ENCODE results near the gene RCOR3. TPM values are rescaled to one million over a fixed set of nuclear protein-coding genes. Genes with fewer than 3 reads are reported as not detected.
A peak's percentile ranks its signal among the peaks of the same experiment; 100 is the strongest.

The RCOR3 gene
- total and polyA plus RNA-seq, 2 donors = 21.9 to 52.4 TPM

DNA sequence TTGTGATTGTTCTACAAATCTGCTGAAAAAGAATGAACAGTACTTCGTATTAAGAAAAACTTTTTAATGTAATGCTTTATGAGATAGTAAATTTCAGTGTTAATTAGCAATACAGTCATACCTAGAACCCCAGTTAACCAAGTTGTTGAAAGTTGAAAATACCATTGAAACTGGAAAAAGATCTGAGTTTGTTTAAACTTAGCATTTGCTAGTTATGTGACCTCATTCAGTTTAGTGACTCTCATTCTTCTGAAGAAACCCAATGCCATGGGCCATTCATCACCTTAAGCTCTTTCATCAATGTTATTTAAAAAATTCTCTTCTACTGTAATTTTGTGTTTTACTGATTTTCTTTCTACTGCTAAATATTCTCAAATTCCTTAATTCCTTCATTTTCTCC is 20.2 kb downstream of the RCOR3 start:
- H3K36me3 ChIP-seq (ENCODE audit: control insufficient read depth in 2 of 2, insufficient read depth in 2 of 2, low read length in 1 of 2) = peaks cover 22 to 49% of the 10 kb centered on the region in 2 donors
- no peak overlapping the region for H3K4me3 ChIP-seq (ENCODE audit: low read length in 2 of 2)
- no peak overlapping the region for H3K27ac ChIP-seq (ENCODE audit: low read depth in 1 of 2, low read length in 1 of 2)
- 47% methylated on average over 1 of the region's 1 CpG for WGBS
- H3K27me3 ChIP-seq (ENCODE audit: control insufficient read depth in 2 of 2, insufficient read depth in 1 of 2, low read length in 1 of 2) = no peaks in the 10 kb centered on the region
- no peaks in the 10 kb centered on the region for H3K4me1 ChIP-seq (ENCODE audit: control insufficient read depth in 2 of 2, insufficient read depth in 2 of 2, low read length in 2 of 2)
- no peak for DNase-seq (ENCODE audit: low read depth in 6 of 9, low spot score in 9 of 9)
- no peaks in the 10 kb centered on the region for H3K9me3 ChIP-seq (ENCODE audit: control insufficient read depth in 2 of 2, insufficient read depth in 1 of 2, low read length in 1 of 2)

GRCh38 chr1:211280910-211281309 is 21.7 kb downstream of the RCOR3 start:
- WGBS = 97% methylated on average over 4 of the region's 4 CpGs
- H3K4me3 ChIP-seq (ENCODE audit: low read length in 2 of 2) = no peak overlapping the region
- H3K9me3 ChIP-seq (ENCODE audit: control insufficient read depth in 2 of 2, insufficient read depth in 1 of 2, low read length in 1 of 2) = no peaks in the 10 kb centered on the region
- H3K4me1 ChIP-seq (ENCODE audit: control insufficient read depth in 2 of 2, insufficient read depth in 2 of 2, low read length in 2 of 2) = no peaks in the 10 kb centered on the region
- no peak overlapping the region for H3K27ac ChIP-seq (ENCODE audit: low read depth in 1 of 2, low read length in 1 of 2)
- H3K27me3 ChIP-seq (ENCODE audit: control insufficient read depth in 2 of 2, insufficient read depth in 1 of 2, low read length in 1 of 2) = no peaks in the 10 kb centered on the region
- H3K36me3 ChIP-seq (ENCODE audit: control insufficient read depth in 2 of 2, insufficient read depth in 2 of 2, low read length in 1 of 2) = peaks cover 24 to 57% of the 10 kb centered on the region in 2 donors
- DNase-seq (ENCODE audit: low read depth in 6 of 9, low spot score in 9 of 9) = no peak

DNA sequence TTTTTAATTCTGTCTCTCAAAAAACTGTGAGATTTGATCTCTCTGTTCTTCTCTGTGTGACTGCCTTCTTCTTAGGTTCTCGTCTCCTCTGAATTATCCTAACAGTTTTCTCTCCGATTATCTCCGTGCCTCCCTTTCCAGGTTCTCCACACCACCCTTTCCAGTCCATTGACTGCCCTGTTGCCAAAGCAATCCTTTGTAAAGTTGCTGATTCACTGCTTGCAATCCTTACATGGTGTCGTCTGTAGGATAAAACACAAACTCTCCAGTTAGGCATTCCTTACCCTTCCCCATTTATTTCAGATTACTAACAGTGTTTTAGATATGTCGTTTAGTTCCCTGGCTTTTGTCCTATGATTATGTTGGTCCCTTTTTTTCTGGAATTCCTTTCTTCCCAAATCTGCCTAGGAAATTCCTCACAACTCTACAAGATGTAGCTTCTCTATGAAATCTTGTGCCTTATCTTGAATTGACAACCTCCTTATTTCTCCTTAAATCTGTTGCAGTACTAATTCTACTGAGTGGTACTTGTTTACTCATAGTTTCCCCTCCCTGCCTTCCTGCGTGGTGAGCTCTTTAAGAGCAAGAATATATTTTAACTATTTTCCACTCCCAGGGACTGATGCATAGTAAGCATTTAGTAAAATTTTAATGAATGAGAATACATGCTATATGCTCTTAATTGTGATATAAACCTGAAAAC is 22.3 kb downstream of the RCOR3 start:
- no peaks in the 10 kb centered on the region for H3K27me3 ChIP-seq (ENCODE audit: control insufficient read depth in 2 of 2, insufficient read depth in 1 of 2, low read length in 1 of 2)
- H3K27ac ChIP-seq (ENCODE audit: low read depth in 1 of 2, low read length in 1 of 2) = no peak overlapping the region
- H3K36me3 ChIP-seq (ENCODE audit: control insufficient read depth in 2 of 2, insufficient read depth in 2 of 2, low read length in 1 of 2) = peaks cover 21 to 53% of the 10 kb centered on the region in 2 donors

GRCh38 chr1:211282023-211282373 is 22.8 kb downstream of the RCOR3 start:
- Histone ChIP-seq H3K27me3 (ENCODE audit: control insufficient read depth in 2 of 2, insufficient read depth in 1 of 2, low read length in 1 of 2) (no peaks in the 10 kb centered on the region), H3K4me3 (ENCODE audit: low read length in 2 of 2) (no peak overlapping the region), H3K27ac (ENCODE audit: low read depth in 1 of 2, low read length in 1 of 2) (no peak overlapping the region), H3K4me1 (ENCODE audit: control insufficient read depth in 2 of 2, insufficient read depth in 2 of 2, low read length in 2 of 2) (no peaks in the 10 kb centered on the region), H3K9me3 (ENCODE audit: control insufficient read depth in 2 of 2, insufficient read depth in 1 of 2, low read length in 1 of 2) (no peaks in the 10 kb centered on the region), H3K36me3 (ENCODE audit: control insufficient read depth in 2 of 2, insufficient read depth in 2 of 2, low read length in 1 of 2) (peaks cover 21 to 53% of the 10 kb centered on the region in 2 donors)
- no peak for DNase-seq (ENCODE audit: low read depth in 6 of 9, low spot score in 9 of 9)

More for the DNA sequence above, 22.3 kb downstream of the RCOR3 start:
- DNase-seq (ENCODE audit: low read depth in 6 of 9, low spot score in 9 of 9) = no peak
- H3K4me3 ChIP-seq (ENCODE audit: low read length in 2 of 2) = no peak overlapping the region
- H3K4me1 ChIP-seq (ENCODE audit: control insufficient read depth in 2 of 2, insufficient read depth in 2 of 2, low read length in 2 of 2) = no peaks in the 10 kb centered on the region
- 94% methylated on average over 6 of the region's 6 CpGs for WGBS
- no peaks in the 10 kb centered on the region for H3K9me3 ChIP-seq (ENCODE audit: control insufficient read depth in 2 of 2, insufficient read depth in 1 of 2, low read length in 1 of 2)

GRCh38 chr1:211285196-211285595 is 26.0 kb downstream of the RCOR3 start:
- no peaks in the 10 kb centered on the region for H3K27me3 ChIP-seq (ENCODE audit: control insufficient read depth in 2 of 2, insufficient read depth in 1 of 2, low read length in 1 of 2)
- DNase-seq (ENCODE audit: low read depth in 6 of 9, low spot score in 9 of 9) = no peak
- peaks cover 28 to 50% of the 10 kb centered on the region in 2 donors for H3K36me3 ChIP-seq (ENCODE audit: control insufficient read depth in 2 of 2, insufficient read depth in 2 of 2, low read length in 1 of 2)
- H3K9me3 ChIP-seq (ENCODE audit: control insufficient read depth in 2 of 2, insufficient read depth in 1 of 2, low read length in 1 of 2) = no peaks in the 10 kb centered on the region
- H3K4me3 ChIP-seq (ENCODE audit: low read length in 2 of 2) = no peak overlapping the region
- no peaks in the 10 kb centered on the region for H3K4me1 ChIP-seq (ENCODE audit: control insufficient read depth in 2 of 2, insufficient read depth in 2 of 2, low read length in 2 of 2)
- H3K27ac ChIP-seq (ENCODE audit: low read depth in 1 of 2, low read length in 1 of 2) = no peak overlapping the region
- 98% methylated on average over 4 of the region's 4 CpGs for WGBS

DNA sequence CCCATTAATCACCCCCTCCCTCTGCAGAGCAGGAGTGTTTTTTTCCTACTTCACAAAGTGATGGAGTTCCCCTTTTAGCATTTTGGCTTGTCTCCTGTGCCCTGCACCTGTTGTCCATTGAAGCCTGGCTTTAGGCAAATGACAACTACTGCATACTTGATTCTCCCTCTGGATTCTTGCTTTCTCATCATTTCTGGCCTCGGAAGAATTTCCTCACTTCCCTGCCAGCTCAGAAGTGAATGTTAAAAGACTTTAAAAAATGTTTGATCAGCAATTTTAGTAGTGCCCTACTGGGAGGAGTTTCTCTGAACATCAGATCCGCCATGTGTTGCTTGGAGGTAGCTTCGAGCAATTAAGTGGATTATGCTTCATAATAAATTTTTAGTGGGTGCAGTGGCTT is 28.1 kb downstream of the RCOR3 start:
- Histone ChIP-seq H3K4me3 (ENCODE audit: low read length in 2 of 2) (no peak overlapping the region), H3K27me3 (ENCODE audit: control insufficient read depth in 2 of 2, insufficient read depth in 1 of 2, low read length in 1 of 2) (no peaks in the 10 kb centered on the region), H3K27ac (ENCODE audit: low read depth in 1 of 2, low read length in 1 of 2) (no peak overlapping the region), H3K9me3 (ENCODE audit: control insufficient read depth in 2 of 2, insufficient read depth in 1 of 2, low read length in 1 of 2) (no peaks in the 10 kb centered on the region), H3K4me1 (ENCODE audit: control insufficient read depth in 2 of 2, insufficient read depth in 2 of 2, low read length in 2 of 2) (no peaks in the 10 kb centered on the region), H3K36me3 (ENCODE audit: control insufficient read depth in 2 of 2, insufficient read depth in 2 of 2, low read length in 1 of 2) (peaks cover 35 to 58% of the 10 kb centered on the region in 2 donors)
- 95% methylated on average over 3 of the region's 3 CpGs for WGBS
- DNase-seq (ENCODE audit: low read depth in 6 of 9, low spot score in 9 of 9) = peak in 1 of 9 donors; percentile 10

GRCh38 chr1:211292411-211292810 is 33.2 kb downstream of the RCOR3 start:
- DNase-seq (ENCODE audit: low read depth in 6 of 9, low spot score in 9 of 9) = no peak
- Histone ChIP-seq H3K36me3 (ENCODE audit: control insufficient read depth in 2 of 2, insufficient read depth in 2 of 2, low read length in 1 of 2) (peaks cover 23 to 64% of the 10 kb centered on the region in 2 donors), H3K9me3 (ENCODE audit: control insufficient read depth in 2 of 2, insufficient read depth in 1 of 2, low read length in 1 of 2) (no peaks in the 10 kb centered on the region), H3K4me3 (ENCODE audit: low read length in 2 of 2) (no peak overlapping the region), H3K27ac (ENCODE audit: low read depth in 1 of 2, low read length in 1 of 2) (no peak overlapping the region), H3K27me3 (ENCODE audit: control insufficient read depth in 2 of 2, insufficient read depth in 1 of 2, low read length in 1 of 2) (no peaks in the 10 kb centered on the region), H3K4me1 (ENCODE audit: control insufficient read depth in 2 of 2, insufficient read depth in 2 of 2, low read length in 2 of 2) (no peaks in the 10 kb centered on the region)
- WGBS = 93% methylated on average over 2 of the region's 2 CpGs

DNA sequence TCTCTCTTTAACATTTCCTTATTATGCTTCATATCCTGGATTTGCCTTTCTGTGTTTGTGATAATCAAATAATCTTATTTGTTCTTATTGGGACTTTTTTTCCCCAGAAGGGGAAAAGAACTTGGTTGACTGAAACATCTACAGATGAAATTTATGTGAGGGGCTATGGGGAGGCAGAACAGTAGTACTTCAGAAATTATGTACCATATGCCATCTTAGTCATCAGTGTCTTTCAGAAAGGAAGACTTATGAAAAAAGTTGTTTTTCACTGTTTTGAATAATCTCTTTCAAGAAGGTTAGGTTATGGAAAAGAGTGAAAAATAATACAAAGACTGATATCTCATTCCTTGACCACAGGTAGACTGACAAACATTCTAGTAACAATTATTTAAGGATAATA is 37.2 kb downstream of the RCOR3 start:
- Histone ChIP-seq H3K36me3 (ENCODE audit: control insufficient read depth in 2 of 2, insufficient read depth in 2 of 2, low read length in 1 of 2) (peaks cover 13 to 59% of the 10 kb centered on the region in 2 donors), H3K9me3 (ENCODE audit: control insufficient read depth in 2 of 2, insufficient read depth in 1 of 2, low read length in 1 of 2) (no peaks in the 10 kb centered on the region), H3K4me3 (ENCODE audit: low read length in 2 of 2) (no peak overlapping the region), H3K27me3 (ENCODE audit: control insufficient read depth in 2 of 2, insufficient read depth in 1 of 2, low read length in 1 of 2) (no peaks in the 10 kb centered on the region), H3K27ac (ENCODE audit: low read depth in 1 of 2, low read length in 1 of 2) (no peak overlapping the region), H3K4me1 (ENCODE audit: control insufficient read depth in 2 of 2, insufficient read depth in 2 of 2, low read length in 2 of 2) (no peaks in the 10 kb centered on the region)
- no peak for DNase-seq (ENCODE audit: low read depth in 6 of 9, low spot score in 9 of 9)

DNA sequence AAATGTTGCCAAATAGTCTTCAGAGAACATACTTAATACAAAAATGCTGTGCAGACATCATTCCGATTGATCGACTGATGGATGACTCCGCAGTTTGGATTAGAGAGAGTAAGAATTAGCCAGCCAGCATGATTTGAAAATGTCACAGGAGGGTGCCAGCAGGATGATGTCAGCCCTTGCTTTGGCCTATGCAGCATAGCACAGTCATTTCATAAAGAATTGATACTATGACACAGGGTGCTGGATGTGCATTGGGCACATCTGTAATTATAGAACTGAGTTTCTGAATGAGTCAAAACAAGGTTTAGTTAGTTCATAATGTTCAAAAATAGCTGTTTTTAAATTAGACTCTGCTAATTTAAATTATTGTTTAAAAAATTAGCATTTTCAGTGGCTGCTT is 45.9 kb downstream of the RCOR3 start:
- H3K36me3 ChIP-seq (ENCODE audit: control insufficient read depth in 2 of 2, insufficient read depth in 2 of 2, low read length in 1 of 2) = peaks cover 6 to 40% of the 10 kb centered on the region in 2 donors
- 98% methylated on average over 3 of the region's 3 CpGs for WGBS

More for the DNA sequence above, 45.9 kb downstream of the RCOR3 start:
- Histone ChIP-seq H3K9me3 (ENCODE audit: control insufficient read depth in 2 of 2, insufficient read depth in 1 of 2, low read length in 1 of 2) (no peaks in the 10 kb centered on the region), H3K4me3 (ENCODE audit: low read length in 2 of 2) (no peak overlapping the region), H3K27ac (ENCODE audit: low read depth in 1 of 2, low read length in 1 of 2) (no peak overlapping the region), H3K4me1 (ENCODE audit: control insufficient read depth in 2 of 2, insufficient read depth in 2 of 2, low read length in 2 of 2) (no peaks in the 10 kb centered on the region), H3K27me3 (ENCODE audit: control insufficient read depth in 2 of 2, insufficient read depth in 1 of 2, low read length in 1 of 2) (no peaks in the 10 kb centered on the region)
- no peak for DNase-seq (ENCODE audit: low read depth in 6 of 9, low spot score in 9 of 9)

Data from thymus (tissue), 11 donors.